Tibial nerve (tissue), 4 donors: ENCODE data around the gene CABP4.

Experiments used
- CTCF ChIP-seq, 5 experiments: fragments of 200-600 bp in 3 of 5; fragments of 450-650 bp in 2 of 5; sonication (generic) in 3 of 5; IDR thresholded peaks; one replicate each; pipeline ENCODE4 v1.5.1; 2016 to 2019; ENCODE audit warnings: antibody characterized with exemption in 5 of 5, mild to moderate bottlenecking in 3 of 5, moderate library complexity in 2 of 5
- EP300 ChIP-seq, 2 donors: sonication (generic); formaldehyde crosslinking; IDR thresholded peaks; one replicate each; pipeline ENCODE4 v1.6.1; 2017; ENCODE audit warnings: antibody characterized with exemption in 2 of 2, mild to moderate bottlenecking in 1 of 2
- POLR2A ChIP-seq, 2 donors: fragments of 450-650 bp; IDR thresholded peaks; one replicate each; pipeline ENCODE4 v1.6.1; 2017; ENCODE audit warnings: antibody characterized with exemption in 2 of 2, mild to moderate bottlenecking in 2 of 2, moderate library complexity in 2 of 2

GRCh38 chr11:67489885-67490726 lies 35.0 kb downstream of the CABP4 start:
- TF ChIP-seq POLR2A (IDR thresholded peaks at IDR 0.05) (no peak), CTCF (IDR thresholded peaks at IDR 0.05) (no peak), EP300 (IDR thresholded peaks at IDR 0.05) (no peak)
